Panc1 (cell line): ENCODE data around the gene BTBD9.

Experiments
- POLR2AphosphoS5 ChIP-seq: IDR thresholded peaks from 2 replicates; pipeline ENCODE4 v1.6.1; 2012; ENCODE audit warnings: mild to moderate bottlenecking, low read depth, low read length, moderate library complexity
- REST ChIP-seq, 2 experiments: IDR thresholded peaks; 2 replicates each; pipeline ENCODE4 v1.6.1; 2011 to 2012; ENCODE audit warnings: low read depth in 2 of 2, control low read depth in 1 of 2, low read length in 1 of 2, mild to moderate bottlenecking in 1 of 2, moderate library complexity in 1 of 2; ENCODE audit not compliant: insufficient read depth in 1 of 2
- SIN3A ChIP-seq: IDR thresholded peaks from 2 replicates; pipeline ENCODE4 v1.6.1; 2012; ENCODE audit warnings: low read depth, mild to moderate bottlenecking, low read length, moderate library complexity, borderline replicate concordance; ENCODE audit not compliant: insufficient read depth
- TCF7L2 ChIP-seq: IDR thresholded peaks from 2 replicates; pipeline ENCODE4 v1.6.1; 2011; ENCODE audit warnings: mild to moderate bottlenecking, low read depth, low read length, inconsistent platforms
- TF ChIP-seq, protein P1 (sequence below): fragments of 450-650 bp; IDR thresholded peaks from 2 replicates; pipeline ENCODE4 v1.5.1; 2017; ENCODE audit warnings: mild to moderate bottlenecking

DNA sequence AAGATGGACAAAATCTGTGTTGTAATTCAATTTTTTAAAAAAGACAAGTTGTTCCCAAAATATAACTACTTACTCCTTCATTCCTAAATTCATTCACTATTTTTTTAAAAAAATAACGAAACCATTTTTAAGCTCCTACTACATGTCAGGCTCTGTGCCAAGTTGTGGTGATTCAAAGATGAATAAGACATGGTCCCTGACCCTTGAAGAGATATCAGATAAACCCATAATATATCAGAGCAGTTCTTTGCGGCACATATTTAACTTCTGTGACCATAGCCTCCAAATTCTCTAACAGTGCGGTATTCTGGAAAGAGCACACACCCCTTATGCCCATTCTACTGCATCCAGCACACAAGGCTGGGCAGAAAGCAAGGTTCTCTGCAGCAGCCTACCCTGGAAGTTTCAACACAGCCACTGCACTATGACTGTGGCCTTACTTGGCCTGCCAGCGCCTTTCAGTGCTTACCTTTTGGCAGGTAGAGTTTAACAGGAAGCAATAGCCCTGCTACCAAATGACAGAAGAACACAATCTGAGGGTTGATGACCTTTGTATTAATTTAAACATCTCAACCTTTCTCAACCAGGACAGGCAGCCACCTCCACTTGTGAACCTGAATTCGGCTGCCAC, 406.5 kb downstream of the BTBD9 start:
- TF ChIP-seq SIN3A (no peak), REST (IDR thresholded peaks at IDR 0.05; ENCODE audit: insufficient read depth in 1 of 2, low read depth in 2 of 2, low read length in 1 of 2) (no peak), POLR2AphosphoS5 (no peak), TCF7L2 (no peak)
- TF ChIP-seq, protein P1, sequence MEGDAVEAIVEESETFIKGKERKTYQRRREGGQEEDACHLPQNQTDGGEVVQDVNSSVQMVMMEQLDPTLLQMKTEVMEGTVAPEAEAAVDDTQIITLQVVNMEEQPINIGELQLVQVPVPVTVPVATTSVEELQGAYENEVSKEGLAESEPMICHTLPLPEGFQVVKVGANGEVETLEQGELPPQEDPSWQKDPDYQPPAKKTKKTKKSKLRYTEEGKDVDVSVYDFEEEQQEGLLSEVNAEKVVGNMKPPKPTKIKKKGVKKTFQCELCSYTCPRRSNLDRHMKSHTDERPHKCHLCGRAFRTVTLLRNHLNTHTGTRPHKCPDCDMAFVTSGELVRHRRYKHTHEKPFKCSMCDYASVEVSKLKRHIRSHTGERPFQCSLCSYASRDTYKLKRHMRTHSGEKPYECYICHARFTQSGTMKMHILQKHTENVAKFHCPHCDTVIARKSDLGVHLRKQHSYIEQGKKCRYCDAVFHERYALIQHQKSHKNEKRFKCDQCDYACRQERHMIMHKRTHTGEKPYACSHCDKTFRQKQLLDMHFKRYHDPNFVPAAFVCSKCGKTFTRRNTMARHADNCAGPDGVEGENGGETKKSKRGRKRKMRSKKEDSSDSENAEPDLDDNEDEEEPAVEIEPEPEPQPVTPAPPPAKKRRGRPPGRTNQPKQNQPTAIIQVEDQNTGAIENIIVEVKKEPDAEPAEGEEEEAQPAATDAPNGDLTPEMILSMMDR = no peak
